Activated CD4-positive, CD25-positive, alpha-beta regulatory T cell treated with anti-CD3 and anti-CD28 coated beads, Interleukin-2, amount 50 U/mL, for 16 hours (primary cell): Measurements from ENCODE around the gene WNT5B.
A peak's percentile ranks its signal among the peaks of the same experiment; 100 is the strongest.

Experiments used
- DNase-seq: peaks from one replicate; pipeline ENCODE4 v3.0.0-alpha.2; 2020; ENCODE audit warnings: low read depth, low spot score

WNT5B gene

DNA sequence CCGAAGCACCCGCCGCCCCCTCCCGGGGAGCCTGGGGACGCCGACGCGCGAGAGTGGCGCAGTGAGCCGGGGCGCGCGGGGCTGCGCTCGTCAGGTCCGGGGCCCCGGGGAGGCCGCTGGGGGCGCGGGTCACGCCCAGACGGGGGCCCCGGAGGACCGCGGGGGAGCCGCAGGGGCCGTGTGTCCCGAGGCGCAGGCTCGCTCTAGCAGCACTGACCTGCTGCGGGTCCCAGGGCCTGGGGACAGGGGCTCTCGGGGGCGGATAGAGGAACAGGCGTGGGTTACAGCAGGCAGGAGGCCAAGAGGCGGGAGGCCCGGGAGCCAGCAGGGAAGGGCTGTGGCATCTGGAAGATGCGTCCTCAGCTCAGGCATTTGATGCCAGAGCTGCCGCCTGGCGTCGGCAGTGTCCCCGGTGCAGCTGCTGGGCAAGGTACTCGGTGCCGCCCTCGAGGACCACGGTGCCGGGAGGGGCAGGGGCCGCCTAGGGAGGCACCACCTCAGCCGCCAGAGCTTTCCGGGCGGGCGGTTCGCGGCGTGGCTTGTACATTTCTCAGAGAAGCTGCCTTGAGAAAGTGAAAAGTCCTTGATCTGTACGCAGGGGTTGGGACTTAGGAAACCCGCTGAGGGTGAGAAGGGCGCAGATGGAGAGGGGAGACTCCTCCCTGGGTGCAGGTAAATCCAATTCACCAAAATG is 1.2 kb downstream of the WNT5B start:
- no peak for DNase-seq

DNA sequence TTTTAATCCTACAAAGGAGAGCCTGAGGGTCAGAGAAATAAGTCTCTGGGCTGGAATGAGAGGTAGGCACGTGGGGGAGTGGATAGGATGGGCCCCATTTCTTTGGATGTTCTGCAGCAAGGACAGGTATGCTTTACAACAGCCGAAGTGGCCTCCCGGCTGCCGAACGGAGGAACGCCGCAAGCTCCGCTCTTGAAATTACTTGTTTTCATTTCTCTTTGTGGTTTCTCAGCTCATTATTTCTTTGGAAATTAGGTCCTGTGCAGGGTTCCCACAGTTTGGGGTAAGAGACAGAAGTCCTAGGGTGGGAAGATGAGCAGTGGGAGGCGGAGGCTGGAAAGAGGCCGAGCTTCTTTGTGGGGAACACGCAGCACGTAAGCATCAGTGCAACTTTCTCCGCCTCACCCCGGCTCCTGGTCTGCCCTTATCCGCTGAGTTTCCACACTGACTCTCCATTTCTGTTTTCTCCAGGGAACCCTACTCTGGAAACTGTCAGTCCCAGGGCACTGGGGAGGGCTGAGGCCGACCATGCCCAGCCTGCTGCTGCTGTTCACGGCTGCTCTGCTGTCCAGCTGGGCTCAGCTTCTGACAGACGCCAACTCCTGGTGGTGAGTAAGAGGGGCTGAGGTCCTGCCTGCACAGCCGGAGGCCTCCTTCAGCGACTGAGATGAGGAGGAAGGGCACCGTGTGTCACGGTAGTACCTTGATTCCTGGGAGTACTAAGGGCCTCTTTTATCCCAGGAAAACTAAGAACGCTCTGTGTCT is 2.0 kb downstream of the WNT5B start:
- DNase-seq, result no peak

DNA sequence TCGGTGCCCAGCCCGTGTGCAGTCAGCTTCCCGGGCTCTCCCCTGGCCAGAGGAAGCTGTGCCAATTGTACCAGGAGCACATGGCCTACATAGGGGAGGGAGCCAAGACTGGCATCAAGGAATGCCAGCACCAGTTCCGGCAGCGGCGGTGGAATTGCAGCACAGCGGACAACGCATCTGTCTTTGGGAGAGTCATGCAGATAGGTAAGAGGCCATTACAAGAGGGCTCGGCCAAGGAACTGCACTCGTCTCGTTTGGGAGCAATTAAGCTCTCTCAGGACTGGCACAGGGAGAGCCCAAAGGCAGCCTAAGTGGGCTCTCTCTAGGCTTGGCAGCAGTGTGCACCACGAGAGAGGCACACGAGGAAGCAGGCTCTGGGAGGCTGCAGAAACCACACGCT is 3.7 kb downstream of the WNT5B start:
- DNase-seq, result no peak

DNA sequence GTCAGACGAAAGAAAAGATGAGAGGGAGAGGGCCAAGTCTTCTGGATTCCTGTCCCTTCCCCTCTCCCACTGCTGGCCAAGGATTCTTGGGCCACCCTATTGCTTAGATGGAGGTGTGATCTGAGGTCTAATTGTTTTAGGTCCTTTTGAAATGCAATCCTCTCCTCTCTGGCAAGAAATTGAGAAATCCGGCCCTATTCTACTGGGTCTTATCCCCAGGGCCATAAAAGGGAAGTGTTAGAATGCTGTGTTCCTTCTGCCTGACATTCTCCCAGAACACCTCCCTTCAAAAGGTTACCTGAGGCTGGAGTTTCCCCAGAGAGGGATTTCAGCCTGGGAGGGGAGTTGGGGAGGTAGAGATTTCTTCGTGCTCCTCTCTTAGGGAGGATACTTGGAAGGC is 4.4 kb downstream of the WNT5B start:
- no peak for DNase-seq

DNA sequence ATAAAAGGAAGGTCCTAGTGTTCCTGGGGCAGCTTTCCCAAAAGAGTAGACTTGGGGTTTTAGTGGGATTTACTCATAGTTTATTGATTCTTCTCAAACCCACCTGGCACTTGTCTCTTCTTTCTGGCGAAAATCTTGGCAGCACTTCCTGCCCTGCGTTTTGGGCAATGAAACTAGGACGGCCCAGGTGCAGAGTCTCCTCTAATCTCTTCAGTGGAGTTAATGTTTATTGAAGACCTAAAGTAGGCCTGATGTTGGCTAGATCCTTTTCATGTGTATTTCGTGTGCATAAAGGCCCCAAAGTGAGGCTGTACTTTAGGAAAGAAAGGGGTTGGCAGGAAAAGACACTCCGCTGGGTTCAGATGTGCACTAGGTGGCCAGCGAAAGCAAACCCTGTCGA is 5.1 kb downstream of the WNT5B start:
- no peak for DNase-seq

DNA sequence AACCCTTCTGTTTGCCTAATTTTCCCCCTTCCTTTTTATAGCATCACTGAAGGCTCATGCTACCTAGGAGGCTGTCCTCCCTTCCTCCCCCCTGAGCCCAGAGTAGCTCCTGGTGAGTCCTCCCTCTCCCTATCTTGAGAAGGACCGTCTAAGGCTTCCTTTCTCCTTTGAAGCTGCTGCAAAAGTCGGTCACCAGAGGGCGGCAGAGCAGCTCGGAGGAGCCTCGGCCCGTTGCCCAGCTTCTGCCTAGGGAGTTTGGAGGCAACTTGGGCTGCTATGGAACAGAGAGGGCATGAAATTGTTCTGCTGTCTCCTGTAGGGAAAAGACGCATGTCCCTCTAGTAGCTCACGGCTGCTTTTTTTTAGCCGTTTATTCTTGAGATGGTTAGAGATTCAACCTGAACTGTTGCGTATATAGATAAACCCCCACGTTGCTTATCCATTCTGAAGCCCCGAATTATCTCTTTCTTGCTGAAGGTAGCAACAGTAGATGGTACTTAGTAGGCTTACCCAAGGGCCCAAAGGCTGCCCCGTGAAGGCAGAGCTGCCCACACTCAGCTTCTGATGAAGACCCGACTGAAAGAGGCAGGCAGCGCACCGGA is 5.7 kb downstream of the WNT5B start:
- DNase-seq, result peak; percentile 15

DNA sequence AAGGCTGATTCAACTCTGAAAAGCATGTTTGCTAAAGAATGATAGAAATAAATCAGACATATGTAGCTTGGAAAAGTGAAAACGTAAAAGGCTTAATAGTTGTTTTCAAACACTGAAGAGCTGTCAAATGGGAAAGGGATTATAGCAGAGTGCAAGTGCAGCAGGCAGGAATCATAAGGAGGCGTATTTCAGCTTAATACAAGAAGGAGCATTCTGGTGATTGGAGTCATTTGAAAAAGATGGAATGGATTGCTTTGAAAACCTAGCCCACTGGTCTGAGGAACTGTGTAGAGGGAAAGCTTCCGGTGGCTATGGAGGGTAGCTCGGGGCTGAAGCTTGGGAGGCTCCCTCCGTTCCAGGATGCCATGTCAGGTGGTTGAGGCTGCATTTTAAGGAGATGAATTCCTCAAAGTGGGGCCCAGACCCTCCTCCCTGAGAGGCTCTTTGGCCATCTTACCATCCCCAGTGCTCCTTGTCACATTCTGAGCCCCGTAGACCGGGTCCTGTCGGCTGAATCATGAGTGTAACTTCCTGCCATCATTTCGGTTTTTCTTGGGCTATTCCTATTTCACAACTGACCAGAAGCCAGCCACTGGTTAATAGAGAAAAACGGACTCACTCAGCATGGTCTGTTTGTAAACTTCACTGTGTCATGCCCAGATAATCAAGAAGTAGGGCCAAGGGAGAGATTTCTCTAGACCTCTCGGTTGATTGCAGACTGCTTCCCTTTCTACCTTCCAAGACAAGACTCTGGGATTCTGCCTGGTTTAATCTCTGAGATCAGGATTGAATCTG is 6.5 kb downstream of the WNT5B start:
- DNase-seq, result no peak

DNA sequence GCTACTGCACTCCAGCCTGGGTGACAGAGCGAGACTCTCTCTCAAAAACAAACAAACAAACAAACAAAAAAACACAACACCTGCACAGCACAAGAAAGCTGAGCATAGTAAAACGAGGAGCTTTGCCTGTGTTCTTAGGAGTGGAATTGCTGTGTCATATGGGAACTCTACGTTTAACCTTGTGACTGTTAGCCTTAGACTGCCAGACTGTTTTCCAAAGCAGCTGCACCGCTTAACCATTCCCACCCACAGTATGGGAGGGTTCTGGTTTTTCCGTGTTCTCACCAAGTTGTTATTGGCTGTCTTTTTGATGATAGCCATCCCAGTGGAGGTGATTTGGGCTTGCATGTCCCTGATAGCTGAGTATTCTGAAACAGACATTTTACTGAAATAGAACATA is 9.2 kb downstream of the WNT5B start:
- DNase-seq, result no peak

DNA sequence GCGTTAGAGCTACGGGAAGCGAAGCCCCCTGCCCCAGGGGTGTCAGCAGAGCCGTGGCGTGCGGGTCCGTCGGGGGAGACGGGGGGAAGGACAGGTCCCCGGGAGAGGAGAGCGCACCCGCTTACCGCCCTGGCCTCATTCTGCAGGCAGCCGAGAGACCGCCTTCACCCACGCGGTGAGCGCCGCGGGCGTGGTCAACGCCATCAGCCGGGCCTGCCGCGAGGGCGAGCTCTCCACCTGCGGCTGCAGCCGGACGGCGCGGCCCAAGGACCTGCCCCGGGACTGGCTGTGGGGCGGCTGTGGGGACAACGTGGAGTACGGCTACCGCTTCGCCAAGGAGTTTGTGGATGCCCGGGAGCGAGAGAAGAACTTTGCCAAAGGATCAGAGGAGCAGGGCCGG is 10.5 kb downstream of the WNT5B start:
- DNase-seq, result no peak

DNA sequence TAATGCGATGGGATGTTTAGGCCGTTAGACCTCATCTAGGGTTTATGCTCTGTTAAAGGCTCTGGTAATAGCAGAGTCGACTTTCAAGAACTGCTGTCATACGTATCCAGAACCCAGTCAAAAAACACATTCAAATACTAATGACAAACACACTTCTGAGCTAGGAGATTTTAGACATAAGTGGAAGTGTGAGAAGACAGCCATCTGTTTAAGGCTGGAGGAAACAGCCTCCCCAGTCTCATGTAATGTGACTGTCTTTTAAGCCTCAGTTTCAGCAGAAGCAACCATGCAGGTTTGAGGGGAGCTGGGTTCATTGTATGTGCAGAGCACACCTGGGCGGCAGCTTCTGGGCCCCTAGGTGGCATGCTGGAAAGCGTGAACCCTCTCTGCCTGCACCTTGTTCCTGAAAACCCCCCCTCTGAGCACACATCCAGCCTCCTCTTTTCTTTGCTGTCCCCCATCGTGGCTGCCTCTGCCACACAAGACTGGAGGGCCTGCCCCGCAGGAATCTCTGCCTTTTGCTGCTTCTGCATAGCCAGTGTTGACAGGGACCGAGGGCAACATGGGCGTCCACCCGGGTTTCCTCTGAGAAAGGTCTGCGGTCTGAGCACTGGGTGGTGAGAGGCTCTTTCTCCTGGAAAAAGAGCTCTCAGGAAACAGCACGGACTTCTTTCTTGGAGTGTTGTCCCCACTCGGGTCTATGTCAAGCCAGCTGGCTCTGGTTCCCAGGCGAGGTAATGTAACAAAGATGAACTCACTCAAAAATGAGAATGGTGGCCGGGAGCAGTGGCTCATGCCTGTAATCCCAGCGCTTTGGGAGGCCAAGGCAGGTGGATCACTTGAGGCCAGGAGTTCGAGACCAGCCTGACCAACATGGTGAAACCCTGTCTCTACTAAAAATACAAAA is 11.6 kb downstream of the WNT5B start:
- DNase-seq, result no peak

DNA sequence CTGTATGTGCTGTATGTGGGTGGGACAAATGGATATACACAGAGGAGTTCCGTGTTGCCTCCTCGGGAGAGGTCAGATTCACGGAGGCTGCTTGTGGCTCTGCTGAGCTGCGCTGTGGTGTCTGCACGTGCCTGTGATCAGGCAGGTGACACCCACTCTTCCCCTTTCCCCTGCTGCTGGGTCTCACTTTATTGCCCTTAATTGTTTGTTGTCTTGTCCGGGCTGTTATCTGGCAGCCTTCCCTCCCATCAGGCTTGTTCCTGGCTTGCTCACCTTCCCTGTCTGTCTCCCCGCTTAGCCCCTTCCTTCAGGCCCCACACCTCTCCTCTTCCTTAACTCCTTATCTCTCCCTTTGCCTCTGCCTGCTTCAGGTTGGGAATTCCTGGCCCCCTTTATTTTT is 13.5 kb downstream of the WNT5B start:
- DNase-seq, result no peak

DNA sequence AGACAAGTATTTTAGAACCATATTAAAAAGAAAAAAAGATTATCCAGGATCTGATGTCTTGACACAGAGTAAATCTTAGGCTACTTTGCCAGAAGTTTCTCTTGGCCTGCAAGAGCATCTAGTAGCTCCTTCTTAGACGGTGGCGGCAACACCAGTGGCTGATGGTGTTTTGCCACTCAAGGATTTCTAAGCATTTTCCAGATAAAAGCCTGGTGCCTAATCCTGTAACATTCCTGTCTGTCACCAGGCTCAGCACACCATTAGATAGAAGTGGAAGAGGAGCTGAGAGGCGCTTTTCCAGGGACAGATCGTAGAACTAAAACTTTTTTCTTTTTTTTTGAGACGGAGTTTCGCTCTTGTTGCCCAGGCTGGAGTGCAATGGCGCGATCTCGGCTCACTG is 14.0 kb downstream of the WNT5B start:
- no peak for DNase-seq

DNA sequence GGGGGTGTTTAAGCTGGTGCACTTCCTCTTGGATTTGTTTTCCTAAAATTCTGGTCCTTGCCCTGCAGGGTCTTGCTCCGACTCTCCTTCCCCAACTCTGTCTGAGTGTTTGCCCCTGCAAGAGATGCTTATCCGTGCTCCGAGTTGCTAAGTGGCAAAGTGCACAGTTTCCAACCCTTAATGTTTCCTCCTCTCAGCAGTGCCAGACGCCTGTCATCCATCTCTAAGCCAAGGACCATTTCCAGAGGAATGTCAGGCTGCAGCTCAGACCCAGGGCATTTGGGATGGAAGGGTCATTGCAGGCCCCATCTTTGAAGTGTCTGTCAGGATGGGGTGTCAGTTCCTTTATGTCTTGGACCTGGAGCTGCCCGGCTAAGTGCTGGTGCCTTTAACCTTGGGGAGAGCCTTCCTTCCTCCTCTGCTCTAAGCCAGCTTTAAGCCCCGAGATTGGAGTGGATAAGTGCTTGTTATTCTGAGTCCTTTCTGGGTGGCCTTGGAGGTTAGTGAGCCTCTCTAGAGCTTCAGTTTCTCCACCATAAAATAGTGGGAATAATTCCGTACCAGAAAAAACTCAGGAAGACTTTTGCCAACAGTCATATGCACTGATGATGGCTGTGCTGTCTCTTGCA is 15.0 kb downstream of the WNT5B start:
- DNase-seq, result no peak

DNA sequence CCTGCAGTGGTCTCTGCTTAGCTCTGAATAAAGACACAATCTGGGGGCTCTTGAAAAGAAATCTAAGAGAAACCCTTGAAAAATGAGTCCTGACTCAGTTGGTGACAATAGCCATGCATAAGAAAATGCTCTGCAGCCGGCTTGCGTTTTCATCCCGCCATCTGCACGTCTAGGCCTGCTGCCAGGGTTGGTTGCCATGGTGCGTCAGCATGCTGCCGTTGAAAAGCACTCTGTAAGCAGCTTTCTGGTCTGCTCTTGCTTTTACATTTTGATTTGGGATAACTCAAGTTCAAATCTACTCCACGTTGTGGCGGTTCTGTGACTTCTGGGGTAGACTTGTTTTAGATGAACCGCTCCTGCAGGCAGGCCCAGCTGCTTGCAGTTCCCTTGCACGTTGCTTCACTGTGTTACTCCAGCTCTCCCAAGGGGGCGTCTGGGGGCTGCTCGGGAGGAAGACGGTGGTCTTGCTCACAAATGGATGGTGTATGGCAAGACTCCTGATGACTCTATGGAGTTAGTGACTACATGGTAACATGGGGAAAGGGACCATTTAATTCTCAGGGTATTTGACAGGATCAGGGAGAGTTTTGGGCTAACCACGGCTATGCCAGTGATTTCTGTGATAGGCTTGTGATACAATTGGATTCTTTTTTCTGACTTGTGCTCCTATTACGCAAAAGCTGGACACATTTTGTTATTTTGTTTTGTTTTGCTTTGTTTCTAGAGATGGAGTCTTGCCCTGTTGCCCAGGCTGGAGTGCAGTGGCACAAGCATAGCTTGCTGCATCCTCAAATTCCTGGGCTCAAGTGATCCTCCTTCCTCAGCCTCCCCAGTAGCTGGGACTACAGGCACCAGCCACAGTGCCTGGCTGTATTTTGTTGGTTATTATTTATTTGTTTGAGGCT is 15.8 kb downstream of the WNT5B start:
- no peak for DNase-seq

DNA sequence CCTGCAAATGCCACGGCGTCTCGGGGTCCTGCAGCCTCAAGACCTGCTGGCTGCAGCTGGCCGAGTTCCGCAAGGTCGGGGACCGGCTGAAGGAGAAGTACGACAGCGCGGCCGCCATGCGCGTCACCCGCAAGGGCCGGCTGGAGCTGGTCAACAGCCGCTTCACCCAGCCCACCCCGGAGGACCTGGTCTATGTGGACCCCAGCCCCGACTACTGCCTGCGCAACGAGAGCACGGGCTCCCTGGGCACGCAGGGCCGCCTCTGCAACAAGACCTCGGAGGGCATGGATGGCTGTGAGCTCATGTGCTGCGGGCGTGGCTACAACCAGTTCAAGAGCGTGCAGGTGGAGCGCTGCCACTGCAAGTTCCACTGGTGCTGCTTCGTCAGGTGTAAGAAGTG is 16.8 kb downstream of the WNT5B start:
- no peak for DNase-seq

DNA sequence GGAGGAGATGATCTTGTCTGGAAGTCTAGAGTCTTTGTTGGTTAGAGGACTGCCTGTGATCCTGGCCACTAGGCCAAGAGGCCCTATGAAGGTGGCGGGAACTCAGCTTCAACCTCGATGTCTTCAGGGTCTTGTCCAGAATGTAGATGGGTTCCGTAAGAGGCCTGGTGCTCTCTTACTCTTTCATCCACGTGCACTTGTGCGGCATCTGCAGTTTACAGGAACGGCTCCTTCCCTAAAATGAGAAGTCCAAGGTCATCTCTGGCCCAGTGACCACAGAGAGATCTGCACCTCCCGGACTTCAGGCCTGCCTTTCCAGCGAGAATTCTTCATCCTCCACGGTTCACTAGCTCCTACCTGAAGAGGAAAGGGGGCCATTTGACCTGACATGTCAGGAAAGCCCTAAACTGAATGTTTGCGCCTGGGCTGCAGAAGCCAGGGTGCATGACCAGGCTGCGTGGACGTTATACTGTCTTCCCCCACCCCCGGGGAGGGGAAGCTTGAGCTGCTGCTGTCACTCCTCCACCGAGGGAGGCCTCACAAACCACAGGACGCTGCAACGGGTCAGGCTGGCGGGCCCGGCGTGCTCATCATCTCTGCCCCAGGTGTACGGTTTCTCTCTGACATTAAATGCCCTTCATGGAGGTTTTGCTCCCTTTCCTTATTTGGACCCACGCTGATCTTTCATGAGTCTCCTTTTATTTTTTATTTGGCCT is 17.7 kb downstream of the WNT5B start:
- no peak for DNase-seq

DNA sequence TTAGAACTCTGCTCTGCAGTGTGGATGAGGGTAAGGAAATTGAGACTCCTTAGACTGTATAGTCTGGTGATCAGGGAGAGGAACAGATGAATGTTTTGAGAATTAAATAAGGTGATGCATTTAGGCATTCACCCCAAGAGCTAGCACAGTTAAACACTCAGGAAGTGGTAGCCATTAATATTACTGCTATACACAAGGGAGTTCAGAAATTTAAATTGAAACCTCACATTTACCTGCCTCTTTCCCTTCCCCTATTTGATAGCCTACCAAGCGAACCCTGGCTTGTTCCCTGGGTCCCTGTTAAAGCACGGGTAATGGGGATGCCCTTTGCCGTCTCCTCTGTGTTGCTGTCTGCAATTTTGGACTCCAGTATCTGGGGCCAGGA is 18.2 kb downstream of the WNT5B start:
- DNase-seq, result no peak

DNA sequence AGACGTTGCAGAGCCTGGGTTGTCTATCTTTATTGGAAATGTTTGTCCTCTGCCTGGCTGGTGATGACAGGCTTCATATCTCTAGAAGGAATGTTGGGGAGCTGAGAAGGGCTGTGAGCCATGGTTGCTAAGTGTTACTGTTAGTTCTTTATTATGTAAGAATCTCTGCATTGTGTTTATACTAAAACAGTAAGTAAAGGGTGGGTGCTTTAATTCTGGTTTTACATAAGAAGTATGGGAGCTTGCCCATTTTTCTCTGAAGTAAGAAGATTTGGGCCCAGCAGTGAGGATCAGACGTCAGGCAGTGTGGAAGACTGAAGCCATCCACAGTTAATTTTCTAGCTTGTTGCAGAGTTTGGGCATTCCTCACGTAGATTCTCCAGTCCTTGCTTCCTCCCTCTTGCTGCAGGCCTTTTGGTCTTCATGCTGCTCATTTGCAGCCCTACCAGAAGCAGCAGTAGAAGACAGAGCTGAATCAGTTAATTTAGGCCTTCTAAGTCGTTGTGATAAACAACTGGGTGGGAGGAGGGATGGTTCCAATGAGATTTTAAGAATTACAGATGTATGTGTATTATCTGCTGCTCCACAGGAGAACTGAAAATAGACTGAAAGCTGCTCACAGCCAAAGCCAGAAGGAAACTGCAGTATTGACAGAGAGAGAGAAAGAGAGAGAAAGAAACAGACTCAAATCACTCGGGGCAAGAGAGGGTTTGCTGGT is 21.4 kb downstream of the WNT5B start:
- DNase-seq, result no peak
